NOMO-1 treated with dmso at 0.1 percent for 144 hours (cell line): Measurements from ENCODE around the gene PPP1R15A.
"Not testable (repeated sequence)": the region's sequence is repeated elsewhere in the genome, so short reads cannot be mapped to it uniquely, and the experiment has no call there.

ENCODE experiments used
- DNase-seq: peaks from one replicate; lab custom pipeline; 2025; ENCODE audit not compliant: unreplicated experiment; lab: John Stamatoyannopoulos, UW

The PPP1R15A gene

GRCh38 chr19:48910803-48911202, 38.6 kb downstream of the PPP1R15A start:
- no peak for DNase-seq

- no peak for DNase-seq
Observed at GRCh38 chr19:48913114-48913889, 41.1 kb downstream of the PPP1R15A start.

- no peak for DNase-seq
Observed at GRCh38 chr19:48914181-48914580, 42.0 kb downstream of the PPP1R15A start.

GRCh38 chr19:48915757-48916156, 43.5 kb downstream of the PPP1R15A start:
- DNase-seq, result no peak

GRCh38 chr19:48918071-48918470, 45.9 kb downstream of the PPP1R15A start:
- no peak for DNase-seq

- DNase-seq, result no peak
Observed at GRCh38 chr19:48918801-48919247, 46.6 kb downstream of the PPP1R15A start.

- not testable (repeated sequence) for DNase-seq
Observed at GRCh38 chr19:48919271-48919670, 47.0 kb downstream of the PPP1R15A start.

- no peak for DNase-seq
Observed at GRCh38 chr19:48920949-48921348, 48.7 kb downstream of the PPP1R15A start.

GRCh38 chr19:48921721-48922500, 49.7 kb downstream of the PPP1R15A start:
- no peak for DNase-seq

- DNase-seq, result no peak
Observed at GRCh38 chr19:48922548-48923490, 50.6 kb downstream of the PPP1R15A start.

GRCh38 chr19:48925240-48925843, 53.1 kb downstream of the PPP1R15A start:
- no peak for DNase-seq
